Suprapubic skin (tissue), 3 donors: ENCODE results near the gene TMEFF1.
"Not testable (repeated sequence)": the region's sequence is repeated elsewhere in the genome, so short reads cannot be mapped to it uniquely, and the experiment has no call there.

Experiments
- CTCF ChIP-seq, 2 donors: fragments of 200-600 bp in 1 of 2; fragments of 450-650 bp in 1 of 2; sonication (generic) in 1 of 2; IDR thresholded peaks; one replicate each; pipeline ENCODE4 v1.5.1; 2016 to 2019; ENCODE audit warnings: antibody characterized with exemption in 2 of 2, mild to moderate bottlenecking in 1 of 2, moderate library complexity in 1 of 2
- POLR2AphosphoS5 ChIP-seq, 3 donors: sonication (generic); formaldehyde crosslinking; IDR thresholded peaks; one replicate each; pipeline ENCODE4 v1.6.1; 2017; ENCODE audit warnings: antibody characterized with exemption in 3 of 3

- TF ChIP-seq CTCF, POLR2AphosphoS5 (IDR thresholded peaks at IDR 0.05): not testable (repeated sequence)
These were observed 34.4 kb downstream of the TMEFF1 start for GRCh38 chr9:100507350-100507749.
